C4-2B (cell line): ENCODE data around the gene PLEK2.

ENCODE experiments used
- ZFX ChIP-seq: fragments of 450-650 bp; IDR thresholded peaks from 2 replicates; pipeline ENCODE4 v1.6.1; 2017
- TF ChIP-seq, protein P1 (sequence below): fragments of 450-650 bp; conservative IDR thresholded peaks from 2 replicates; pipeline ENCODE4 v1.5.1; 2017; ENCODE audit warnings: mild to moderate bottlenecking

- TF ChIP-seq, protein P1, sequence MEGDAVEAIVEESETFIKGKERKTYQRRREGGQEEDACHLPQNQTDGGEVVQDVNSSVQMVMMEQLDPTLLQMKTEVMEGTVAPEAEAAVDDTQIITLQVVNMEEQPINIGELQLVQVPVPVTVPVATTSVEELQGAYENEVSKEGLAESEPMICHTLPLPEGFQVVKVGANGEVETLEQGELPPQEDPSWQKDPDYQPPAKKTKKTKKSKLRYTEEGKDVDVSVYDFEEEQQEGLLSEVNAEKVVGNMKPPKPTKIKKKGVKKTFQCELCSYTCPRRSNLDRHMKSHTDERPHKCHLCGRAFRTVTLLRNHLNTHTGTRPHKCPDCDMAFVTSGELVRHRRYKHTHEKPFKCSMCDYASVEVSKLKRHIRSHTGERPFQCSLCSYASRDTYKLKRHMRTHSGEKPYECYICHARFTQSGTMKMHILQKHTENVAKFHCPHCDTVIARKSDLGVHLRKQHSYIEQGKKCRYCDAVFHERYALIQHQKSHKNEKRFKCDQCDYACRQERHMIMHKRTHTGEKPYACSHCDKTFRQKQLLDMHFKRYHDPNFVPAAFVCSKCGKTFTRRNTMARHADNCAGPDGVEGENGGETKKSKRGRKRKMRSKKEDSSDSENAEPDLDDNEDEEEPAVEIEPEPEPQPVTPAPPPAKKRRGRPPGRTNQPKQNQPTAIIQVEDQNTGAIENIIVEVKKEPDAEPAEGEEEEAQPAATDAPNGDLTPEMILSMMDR = no peak
- no peak for TF ChIP-seq ZFX
Observed at GRCh38 chr14:67371247-67372148, 40.5 kb downstream of the PLEK2 start.
